ENCODE data around the gene ANKRD28. TPM values are rescaled to one million over a fixed set of nuclear protein-coding genes. Genes with fewer than 3 reads are reported as not detected.

The ANKRD28 gene
- polyA plus RNA-seq, 1 of the 3 experiments (the other 2 are of a cell fraction): 74.8 TPM

DNA sequence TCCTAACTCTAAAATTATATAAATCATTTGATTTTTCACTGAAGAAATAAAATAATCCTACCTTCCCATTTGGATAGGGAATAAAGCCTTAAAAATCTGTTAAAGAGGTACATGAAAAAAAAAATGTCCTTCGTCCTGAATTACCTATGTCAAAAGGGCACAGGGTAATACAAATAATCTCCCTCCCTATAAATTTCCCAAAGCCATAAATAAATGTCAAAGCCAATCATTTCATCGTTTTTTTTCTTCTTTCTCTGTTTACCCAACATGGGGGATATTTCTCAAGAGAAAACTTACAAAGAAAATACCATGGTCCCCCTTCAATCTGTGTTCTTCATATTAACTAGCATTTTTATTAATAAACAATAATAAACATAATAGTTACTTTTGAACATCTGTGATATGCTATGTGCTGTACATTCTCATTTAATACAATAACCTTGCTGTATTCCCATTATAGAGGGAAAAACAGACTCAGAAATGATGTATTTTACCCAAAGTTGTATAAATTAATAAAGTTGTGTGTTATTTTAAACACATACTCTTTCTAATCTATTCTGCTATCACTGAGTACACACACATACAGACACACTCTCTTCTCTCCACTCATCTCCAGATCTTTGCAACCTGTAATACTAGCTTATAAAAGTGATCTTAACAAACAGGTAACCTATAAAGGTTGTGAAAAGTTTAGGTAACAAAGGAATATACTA, 910 bp upstream of the ANKRD28 start:
- no peak for DNase-seq
- H3K4me2 ChIP-seq: peak overlapping the region; percentile 69
- CTCF ChIA-PET: interaction anchor here (0.6 to 2.1 kb wide), 6 partner anchors 13 to 1918 kb away, joined by 3 to 6 read pairs (median 4); no protein-coding TSS in a partner anchor
- H3K9me2 ChIP-seq: no peaks in the 10 kb centered on the region
- H3K27me3 ChIP-seq (ENCODE audit: insufficient read depth): no peaks in the 10 kb centered on the region
- peaks cover 2 to 15% of the 10 kb centered on the region in 2 experiments for H3K36me3 ChIP-seq (replicated peaks in 1 of 2; ENCODE audit: control insufficient read depth in 1 of 2, insufficient read depth in 2 of 2, low read length in 1 of 2)
- peaks cover 2% of the 10 kb centered on the region; the same call in 1 of the 2 replicates for H4K20me1 ChIP-seq (ENCODE audit: insufficient read depth)
- peak overlapping the region; percentile 99 for H3K9ac ChIP-seq
- H3K4me1 ChIP-seq (ENCODE audit: control insufficient read depth in 1 of 2, insufficient read depth in 2 of 2, low read depth in 1 of 2, low read length in 1 of 2): peaks cover 15 to 24% of the 10 kb centered on the region in 2 experiments; a peak in 3 of 4 replicates
- H2AFZ ChIP-seq (ENCODE audit: low read depth): no peak overlapping the region
- TF ChIP-seq, protein P1, sequence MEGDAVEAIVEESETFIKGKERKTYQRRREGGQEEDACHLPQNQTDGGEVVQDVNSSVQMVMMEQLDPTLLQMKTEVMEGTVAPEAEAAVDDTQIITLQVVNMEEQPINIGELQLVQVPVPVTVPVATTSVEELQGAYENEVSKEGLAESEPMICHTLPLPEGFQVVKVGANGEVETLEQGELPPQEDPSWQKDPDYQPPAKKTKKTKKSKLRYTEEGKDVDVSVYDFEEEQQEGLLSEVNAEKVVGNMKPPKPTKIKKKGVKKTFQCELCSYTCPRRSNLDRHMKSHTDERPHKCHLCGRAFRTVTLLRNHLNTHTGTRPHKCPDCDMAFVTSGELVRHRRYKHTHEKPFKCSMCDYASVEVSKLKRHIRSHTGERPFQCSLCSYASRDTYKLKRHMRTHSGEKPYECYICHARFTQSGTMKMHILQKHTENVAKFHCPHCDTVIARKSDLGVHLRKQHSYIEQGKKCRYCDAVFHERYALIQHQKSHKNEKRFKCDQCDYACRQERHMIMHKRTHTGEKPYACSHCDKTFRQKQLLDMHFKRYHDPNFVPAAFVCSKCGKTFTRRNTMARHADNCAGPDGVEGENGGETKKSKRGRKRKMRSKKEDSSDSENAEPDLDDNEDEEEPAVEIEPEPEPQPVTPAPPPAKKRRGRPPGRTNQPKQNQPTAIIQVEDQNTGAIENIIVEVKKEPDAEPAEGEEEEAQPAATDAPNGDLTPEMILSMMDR (IDR thresholded peaks at IDR 0.05): no peak
- TF ChIP-seq RFX5 (IDR thresholded peaks at IDR 0.05; ENCODE audit: low read length): no peak
- POLR2A ChIA-PET: no interaction called here
- H3K4me3 ChIP-seq (ENCODE audit: low read depth in 2 of 2, low read length in 1 of 2): no peak overlapping the region; a peak in 1 of 4 replicates
- WGBS (ENCODE audit: low lambda C conversion rate): 30% methylated on average over 2 of the region's 2 CpGs
- H3K79me2 ChIP-seq (ENCODE audit: insufficient read depth): peaks cover 92% of the 10 kb centered on the region
- H3K9me3 ChIP-seq: no peaks in the 10 kb centered on the region
- H3F3A ChIP-seq (replicated peaks; ENCODE audit: insufficient read depth): peaks cover 35% of the 10 kb centered on the region
- H3K27ac ChIP-seq (ENCODE audit: low read depth in 2 of 2, low read length in 1 of 2): peak overlapping the region; percentile 88 to 100

DNA sequence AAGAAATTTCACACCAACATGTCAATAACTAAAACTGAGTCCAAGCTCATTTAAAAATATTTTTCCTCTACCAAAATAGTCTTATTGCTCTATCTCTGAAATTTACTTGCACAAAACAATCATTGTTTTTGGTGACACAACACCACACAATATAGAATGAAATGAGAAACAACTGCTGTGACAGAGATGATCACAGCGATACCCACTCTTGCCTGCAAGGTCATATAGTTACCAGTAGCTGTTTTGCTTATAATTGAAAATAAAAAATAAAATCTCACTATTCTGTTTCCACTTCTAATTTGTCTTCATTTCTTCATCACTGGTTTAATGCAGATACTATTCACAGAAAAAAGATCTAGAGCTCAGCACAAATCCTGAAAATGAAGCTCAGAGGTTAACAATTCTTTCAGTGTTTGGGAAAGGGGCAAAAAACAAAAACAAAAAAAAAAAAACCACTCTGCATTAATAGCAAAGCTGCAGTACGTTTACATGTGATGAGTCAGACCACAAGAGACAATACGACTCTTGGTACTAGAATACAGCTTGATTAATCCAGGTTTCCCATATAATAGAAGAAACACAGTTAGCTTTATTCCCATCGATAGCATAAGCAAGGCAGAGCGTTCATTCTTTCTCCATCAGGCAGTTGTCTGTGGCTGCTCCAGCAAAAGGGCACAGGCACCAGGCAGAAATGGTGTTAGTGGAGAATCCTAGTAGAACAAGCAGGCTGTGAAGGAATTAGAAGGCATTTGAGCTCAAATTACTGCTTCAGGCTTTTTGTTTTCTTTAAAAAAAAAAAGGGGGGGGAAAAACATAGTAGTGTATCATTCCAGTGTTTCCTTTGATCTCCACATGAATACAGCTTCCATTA, 773 bp downstream of the ANKRD28 start:
- Histone ChIP-seq H3K9ac (peak overlapping the region; percentile 99), H3K36me3 (replicated peaks in 1 of 2; ENCODE audit: control insufficient read depth in 1 of 2, insufficient read depth in 2 of 2, low read length in 1 of 2) (peaks cover 15 to 24% of the 10 kb centered on the region in 2 experiments), H4K20me1 (ENCODE audit: insufficient read depth) (peaks cover 9% of the 10 kb centered on the region; the same call in 1 of the 2 replicates), H3K27me3 (ENCODE audit: insufficient read depth) (no peaks in the 10 kb centered on the region), H3K4me3 (ENCODE audit: low read depth in 2 of 2, low read length in 1 of 2) (peak overlapping the region; percentile 65 to 79), H3K4me1 (ENCODE audit: control insufficient read depth in 1 of 2, insufficient read depth in 2 of 2, low read depth in 1 of 2, low read length in 1 of 2) (peaks cover 15 to 24% of the 10 kb centered on the region in 2 experiments; a peak in 3 of 4 replicates), H3K27ac (ENCODE audit: low read depth in 2 of 2, low read length in 1 of 2) (peak overlapping the region; percentile 88 to 100), H3K79me2 (ENCODE audit: insufficient read depth) (peaks cover 92% of the 10 kb centered on the region), H3K9me3 (no peaks in the 10 kb centered on the region), H3K9me2 (no peaks in the 10 kb centered on the region), H3F3A (replicated peaks; ENCODE audit: insufficient read depth) (peaks cover 35% of the 10 kb centered on the region), H3K4me2 (peak overlapping the region; percentile 69), H2AFZ (ENCODE audit: low read depth) (no peak overlapping the region)
- TF ChIP-seq, protein P2, sequence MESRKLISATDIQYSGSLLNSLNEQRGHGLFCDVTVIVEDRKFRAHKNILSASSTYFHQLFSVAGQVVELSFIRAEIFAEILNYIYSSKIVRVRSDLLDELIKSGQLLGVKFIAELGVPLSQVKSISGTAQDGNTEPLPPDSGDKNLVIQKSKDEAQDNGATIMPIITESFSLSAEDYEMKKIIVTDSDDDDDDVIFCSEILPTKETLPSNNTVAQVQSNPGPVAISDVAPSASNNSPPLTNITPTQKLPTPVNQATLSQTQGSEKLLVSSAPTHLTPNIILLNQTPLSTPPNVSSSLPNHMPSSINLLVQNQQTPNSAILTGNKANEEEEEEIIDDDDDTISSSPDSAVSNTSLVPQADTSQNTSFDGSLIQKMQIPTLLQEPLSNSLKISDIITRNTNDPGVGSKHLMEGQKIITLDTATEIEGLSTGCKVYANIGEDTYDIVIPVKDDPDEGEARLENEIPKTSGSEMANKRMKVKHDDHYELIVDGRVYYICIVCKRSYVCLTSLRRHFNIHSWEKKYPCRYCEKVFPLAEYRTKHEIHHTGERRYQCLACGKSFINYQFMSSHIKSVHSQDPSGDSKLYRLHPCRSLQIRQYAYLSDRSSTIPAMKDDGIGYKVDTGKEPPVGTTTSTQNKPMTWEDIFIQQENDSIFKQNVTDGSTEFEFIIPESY (IDR thresholded peaks at IDR 0.05; ENCODE audit: borderline replicate concordance, low read depth): no peak
- TF ChIP-seq SIN3A (IDR thresholded peaks at IDR 0.05; ENCODE audit: borderline replicate concordance, low read depth, low read length): 0 out of 2 replicates have a peak, but pooled peaks have one; percentile 35
- no peak for TF ChIP-seq TEAD4 (IDR thresholded peaks at IDR 0.05; ENCODE audit: borderline replicate concordance, insufficient read depth)
- peak; percentile 78; the same call in 1 of the 2 replicates for TF ChIP-seq FOSL2 (IDR thresholded peaks at IDR 0.05; ENCODE audit: borderline replicate concordance, low read depth)
- TF ChIP-seq JUND (IDR thresholded peaks at IDR 0.05): peak; percentile 57; the same call in 1 of the 2 replicates
- TF ChIP-seq TAF1 (IDR thresholded peaks at IDR 0.05; ENCODE audit: borderline replicate concordance, low read depth, low read length): 0 out of 2 replicates have a peak, but pooled peaks have one; percentile 10
- TF ChIP-seq POLR2AphosphoS5 (IDR thresholded peaks at IDR 0.05; ENCODE audit: low read depth, low read length): peak; percentile 34
- ChIA-PET POLR2A (interaction anchor here (1.0 kb wide), 1 partner anchor 195 kb away, joined by 3 read pairs; the partner anchor contains the start of genes BTD and HACL1), CTCF (interaction anchor here (0.9 to 2.1 kb wide), 10 partner anchors 10 to 196 kb away, joined by 3 to 8 read pairs (median 4); partner anchors contain the start of genes BTD and HACL1)
- under 1% methylated on average over 5 of the region's 5 CpGs for WGBS (ENCODE audit: low lambda C conversion rate)
- DNase-seq: peak; percentile 9

Measured in SK-N-SH (cell line).